ENCODE results near the gene SLC35D2.

DNA sequence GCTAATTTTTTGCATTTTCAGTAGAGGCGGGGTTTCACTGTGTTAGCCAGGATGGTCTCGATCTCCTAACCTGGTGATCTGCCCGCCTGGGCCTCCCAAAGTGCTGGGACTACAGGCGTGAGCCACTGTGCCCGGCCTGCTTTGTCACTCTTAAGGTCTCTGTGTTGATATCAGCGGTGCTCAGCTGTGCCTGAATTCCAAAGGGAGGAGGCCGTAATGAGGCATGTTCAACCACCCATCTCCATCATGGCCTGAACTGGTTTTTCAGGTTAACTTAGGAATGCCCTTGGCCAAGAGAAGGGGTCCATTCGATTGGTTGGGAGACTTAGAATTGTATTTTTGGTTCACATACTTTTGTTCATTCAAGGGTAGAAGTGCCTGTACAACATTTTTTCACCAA is 103.6 kb downstream of the SLC35D2 start:
- TF ChIP-seq, protein P1, sequence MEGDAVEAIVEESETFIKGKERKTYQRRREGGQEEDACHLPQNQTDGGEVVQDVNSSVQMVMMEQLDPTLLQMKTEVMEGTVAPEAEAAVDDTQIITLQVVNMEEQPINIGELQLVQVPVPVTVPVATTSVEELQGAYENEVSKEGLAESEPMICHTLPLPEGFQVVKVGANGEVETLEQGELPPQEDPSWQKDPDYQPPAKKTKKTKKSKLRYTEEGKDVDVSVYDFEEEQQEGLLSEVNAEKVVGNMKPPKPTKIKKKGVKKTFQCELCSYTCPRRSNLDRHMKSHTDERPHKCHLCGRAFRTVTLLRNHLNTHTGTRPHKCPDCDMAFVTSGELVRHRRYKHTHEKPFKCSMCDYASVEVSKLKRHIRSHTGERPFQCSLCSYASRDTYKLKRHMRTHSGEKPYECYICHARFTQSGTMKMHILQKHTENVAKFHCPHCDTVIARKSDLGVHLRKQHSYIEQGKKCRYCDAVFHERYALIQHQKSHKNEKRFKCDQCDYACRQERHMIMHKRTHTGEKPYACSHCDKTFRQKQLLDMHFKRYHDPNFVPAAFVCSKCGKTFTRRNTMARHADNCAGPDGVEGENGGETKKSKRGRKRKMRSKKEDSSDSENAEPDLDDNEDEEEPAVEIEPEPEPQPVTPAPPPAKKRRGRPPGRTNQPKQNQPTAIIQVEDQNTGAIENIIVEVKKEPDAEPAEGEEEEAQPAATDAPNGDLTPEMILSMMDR (IDR thresholded peaks at IDR 0.05; ENCODE audit: low read depth, low read length, missing input control) = no peak
- no peak for TF ChIP-seq EGR1 (IDR thresholded peaks at IDR 0.05; ENCODE audit: low read depth in 2 of 2)
- no peak for TF ChIP-seq YY1 (IDR thresholded peaks at IDR 0.05)
- TF ChIP-seq, protein P2, sequence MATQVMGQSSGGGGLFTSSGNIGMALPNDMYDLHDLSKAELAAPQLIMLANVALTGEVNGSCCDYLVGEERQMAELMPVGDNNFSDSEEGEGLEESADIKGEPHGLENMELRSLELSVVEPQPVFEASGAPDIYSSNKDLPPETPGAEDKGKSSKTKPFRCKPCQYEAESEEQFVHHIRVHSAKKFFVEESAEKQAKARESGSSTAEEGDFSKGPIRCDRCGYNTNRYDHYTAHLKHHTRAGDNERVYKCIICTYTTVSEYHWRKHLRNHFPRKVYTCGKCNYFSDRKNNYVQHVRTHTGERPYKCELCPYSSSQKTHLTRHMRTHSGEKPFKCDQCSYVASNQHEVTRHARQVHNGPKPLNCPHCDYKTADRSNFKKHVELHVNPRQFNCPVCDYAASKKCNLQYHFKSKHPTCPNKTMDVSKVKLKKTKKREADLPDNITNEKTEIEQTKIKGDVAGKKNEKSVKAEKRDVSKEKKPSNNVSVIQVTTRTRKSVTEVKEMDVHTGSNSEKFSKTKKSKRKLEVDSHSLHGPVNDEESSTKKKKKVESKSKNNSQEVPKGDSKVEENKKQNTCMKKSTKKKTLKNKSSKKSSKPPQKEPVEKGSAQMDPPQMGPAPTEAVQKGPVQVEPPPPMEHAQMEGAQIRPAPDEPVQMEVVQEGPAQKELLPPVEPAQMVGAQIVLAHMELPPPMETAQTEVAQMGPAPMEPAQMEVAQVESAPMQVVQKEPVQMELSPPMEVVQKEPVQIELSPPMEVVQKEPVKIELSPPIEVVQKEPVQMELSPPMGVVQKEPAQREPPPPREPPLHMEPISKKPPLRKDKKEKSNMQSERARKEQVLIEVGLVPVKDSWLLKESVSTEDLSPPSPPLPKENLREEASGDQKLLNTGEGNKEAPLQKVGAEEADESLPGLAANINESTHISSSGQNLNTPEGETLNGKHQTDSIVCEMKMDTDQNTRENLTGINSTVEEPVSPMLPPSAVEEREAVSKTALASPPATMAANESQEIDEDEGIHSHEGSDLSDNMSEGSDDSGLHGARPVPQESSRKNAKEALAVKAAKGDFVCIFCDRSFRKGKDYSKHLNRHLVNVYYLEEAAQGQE (IDR thresholded peaks at IDR 0.05) = no peak
- TF ChIP-seq RAD21 (IDR thresholded peaks at IDR 0.05) = no peak
- TF ChIP-seq RXRA (IDR thresholded peaks at IDR 0.05) = no peak
- no peak for TF ChIP-seq TAF1 (conservative IDR thresholded peaks at IDR 0.05)
